Embryonic facial prominence (tissue), 1 donor: ENCODE measurements around the gene SHANK3.
"Not testable (repeated sequence)": the region's sequence is repeated elsewhere in the genome, so short reads cannot be mapped to it uniquely, and the experiment has no call there.

ENCODE experiments used
- DNase-seq: peaks from one replicate; pipeline ENCODE4 v3.0.0-alpha.2; 2016; ENCODE audit errors: extremely low spot score

Gene SHANK3

GRCh38 chr22:50672471-50673230, at the start of gene SHANK3:
Gene SHANK3 (plus strand): TSS chr22:50672823.
- DNase-seq, result no peak

GRCh38 chr22:50624347-50625130, 48.1 kb upstream of the SHANK3 start:
- DNase-seq, result no peak

GRCh38 chr22:50625131-50625567, 47.5 kb upstream of the SHANK3 start:
- no peak for DNase-seq

- DNase-seq, result no peak
Observed at GRCh38 chr22:50625568-50626313, 46.9 kb upstream of the SHANK3 start.

- DNase-seq, result no peak
Observed at GRCh38 chr22:50626314-50626849, 46.2 kb upstream of the SHANK3 start.

GRCh38 chr22:50626850-50627641, 45.6 kb upstream of the SHANK3 start:
- DNase-seq, result no peak

- DNase-seq, result peak; percentile 29
Observed at GRCh38 chr22:50627642-50628542, 44.7 kb upstream of the SHANK3 start, which contains the start of gene ARSA. Gene ARSA (minus strand): TSS chr22:50628152. CDS start chr22:50627779, 373 bp downstream.

GRCh38 chr22:50628543-50629134, 44.0 kb upstream of the SHANK3 start:
- DNase-seq, result no peak

GRCh38 chr22:50630376-50630775, 42.2 kb upstream of the SHANK3 start:
- no peak for DNase-seq

GRCh38 chr22:50633086-50633485, 39.5 kb upstream of the SHANK3 start:
- DNase-seq, result no peak

- DNase-seq, result no peak
Observed at GRCh38 chr22:50633771-50634170, 38.9 kb upstream of the SHANK3 start.

GRCh38 chr22:50635591-50635990, 37.0 kb upstream of the SHANK3 start:
- no peak for DNase-seq

- DNase-seq, result not testable (repeated sequence)
Observed at GRCh38 chr22:50640296-50640695, 32.3 kb upstream of the SHANK3 start.

- DNase-seq, result no peak
Observed at GRCh38 chr22:50640857-50641647, 31.6 kb upstream of the SHANK3 start.

GRCh38 chr22:50641696-50642607, 30.7 kb upstream of the SHANK3 start:
- no peak for DNase-seq

- DNase-seq, result not testable (repeated sequence)
Observed at GRCh38 chr22:50643021-50643820, 29.4 kb upstream of the SHANK3 start.

- not testable (repeated sequence) for DNase-seq
Observed at GRCh38 chr22:50643821-50644101, 28.9 kb upstream of the SHANK3 start.
